H4 (cell line): Measurements from ENCODE around the gene CACNA2D3. TPM values are rescaled to one million over a fixed set of nuclear protein-coding genes. Genes with fewer than 3 reads are reported as not detected.

ENCODE experiments used
- DNase-seq: peaks from one replicate; pipeline ENCODE4 v3.0.0-alpha.2; 2015; ENCODE audit warnings: low spot score
- total RNA-seq: library from RNA; depleted of rRNA; stranded (reverse); fragments of >200 nt; shearing (Covaris generic); gene quantifications from 2 replicates; pipeline ENCODE4 v1.2.3, GENCODE V29; 2014

The CACNA2D3 gene
- total RNA-seq, 1 experiment from 2014 or later = 4.3 TPM

DNA sequence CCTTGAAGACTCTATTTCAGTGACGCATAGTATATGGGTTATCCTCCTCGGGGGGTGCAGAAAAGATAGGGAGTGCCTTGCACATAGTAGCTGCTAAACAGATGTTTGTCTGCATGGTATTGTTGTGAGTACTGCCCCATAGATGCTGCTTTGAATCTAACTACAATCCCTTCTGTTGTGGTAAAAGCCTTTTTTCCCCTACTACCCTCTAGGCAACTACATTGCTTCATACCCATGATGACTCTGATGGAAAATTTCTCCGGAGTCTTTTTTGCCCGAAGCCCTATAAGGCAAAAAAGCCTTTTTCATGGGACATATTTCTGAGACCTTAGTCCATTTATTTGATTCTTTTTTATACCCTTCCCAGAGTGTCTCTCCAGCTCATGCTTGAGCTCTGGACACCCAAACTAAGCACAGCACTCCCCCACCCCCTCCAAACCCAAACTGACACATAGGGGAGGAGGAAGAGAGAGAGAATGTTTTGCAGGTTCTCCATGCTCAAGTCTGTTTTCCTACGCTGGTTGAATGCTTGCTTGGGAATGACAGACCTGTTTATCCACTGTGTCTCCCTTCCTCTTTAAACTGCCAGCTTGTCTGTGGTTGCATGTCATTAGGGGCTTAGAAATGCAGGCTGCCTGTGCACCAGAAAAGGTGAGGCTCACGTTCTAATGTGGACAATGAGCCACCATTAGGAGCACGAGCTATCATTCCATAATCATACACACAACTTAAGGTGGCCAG, 752.6 kb downstream of the CACNA2D3 start:
- no peak for DNase-seq

DNA sequence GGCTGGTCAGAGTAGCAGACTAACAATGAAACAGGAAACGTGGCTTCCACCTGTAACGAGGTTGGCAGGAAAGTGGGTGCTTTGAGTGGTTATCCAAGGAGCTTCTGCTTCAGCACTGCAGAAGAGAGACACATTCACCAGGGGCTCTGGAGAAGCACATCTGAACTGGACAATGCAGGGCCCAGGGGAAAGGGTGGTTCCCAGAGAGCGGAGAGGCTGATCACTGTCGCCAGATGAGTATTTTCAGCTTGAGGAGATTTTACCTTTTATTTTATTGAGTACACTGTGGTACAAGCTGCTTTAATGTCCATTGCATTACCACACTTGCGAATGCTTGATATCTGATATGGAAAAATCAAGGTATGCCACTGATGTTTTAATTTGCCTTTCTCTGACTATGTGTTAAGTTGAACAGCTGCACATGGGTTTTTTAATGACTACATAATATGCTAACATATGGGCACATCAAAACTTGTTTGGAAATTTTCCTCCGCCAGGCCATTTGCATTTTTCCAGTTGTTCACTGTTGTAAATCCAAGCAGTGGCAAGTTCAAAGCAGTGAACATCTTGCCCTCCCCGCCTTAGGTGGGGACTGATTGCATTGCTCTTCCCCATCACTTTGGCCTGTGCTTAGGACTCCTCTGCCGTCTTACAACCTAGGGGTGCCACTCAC, 753.4 kb downstream of the CACNA2D3 start:
- DNase-seq = no peak

DNA sequence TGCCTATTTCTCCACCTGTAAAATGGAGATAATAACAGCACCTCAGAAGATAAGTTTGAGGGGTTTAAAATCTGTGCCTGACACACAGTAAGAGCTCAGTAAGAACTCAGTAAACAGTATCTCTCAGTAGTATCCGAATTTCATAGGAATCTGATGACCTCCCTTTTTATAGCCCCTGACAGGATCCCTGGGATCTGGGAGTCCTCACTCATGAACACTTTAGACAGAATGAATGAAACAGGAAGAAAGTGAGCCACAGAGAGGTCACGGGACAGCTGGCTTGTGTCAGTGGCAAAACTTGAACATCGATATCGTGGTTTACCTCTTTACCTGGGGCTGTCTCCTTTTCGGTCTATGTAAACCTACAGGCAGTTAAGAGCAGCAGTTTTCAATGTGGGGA, 754.3 kb downstream of the CACNA2D3 start:
- DNase-seq = no peak

DNA sequence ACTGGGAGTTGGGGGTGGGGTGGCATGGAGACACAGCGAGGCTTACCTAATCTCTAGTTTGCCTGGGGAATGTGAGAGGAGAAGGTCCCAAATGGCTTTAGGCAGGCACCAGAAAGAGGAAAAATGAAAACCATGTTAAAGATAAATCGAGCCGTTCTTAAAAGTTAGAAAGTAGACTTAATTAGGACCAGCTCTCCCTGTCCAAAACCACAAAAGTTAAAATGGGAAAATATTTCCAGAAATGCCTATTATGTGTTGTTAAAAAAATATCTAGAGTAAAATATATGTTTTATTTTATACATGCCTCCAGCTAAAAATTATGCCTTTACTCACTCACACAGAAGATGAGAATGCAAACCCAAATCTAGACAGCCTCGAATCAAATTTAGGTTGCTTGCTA, 755.4 kb downstream of the CACNA2D3 start:
- no peak for DNase-seq

DNA sequence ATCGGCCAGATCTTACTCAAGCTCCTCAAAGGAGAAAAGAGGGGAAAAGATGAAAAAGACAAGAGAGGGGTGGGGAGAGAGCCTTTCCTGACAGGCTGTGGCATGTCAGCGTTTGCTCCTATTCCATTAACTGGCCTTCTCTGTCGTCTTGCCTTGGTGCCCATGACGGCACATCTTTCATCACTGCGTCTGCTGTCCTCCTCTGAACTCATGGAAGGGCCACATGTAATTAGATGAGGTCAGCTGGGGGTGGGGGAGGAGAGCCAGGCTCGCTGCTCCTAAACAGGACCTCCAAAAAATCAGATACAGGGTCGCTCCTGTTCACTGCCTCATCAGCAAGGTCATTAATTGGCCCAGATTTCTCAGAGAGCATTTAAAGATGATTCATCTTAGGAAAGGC, 755.8 kb downstream of the CACNA2D3 start:
- no peak for DNase-seq

DNA sequence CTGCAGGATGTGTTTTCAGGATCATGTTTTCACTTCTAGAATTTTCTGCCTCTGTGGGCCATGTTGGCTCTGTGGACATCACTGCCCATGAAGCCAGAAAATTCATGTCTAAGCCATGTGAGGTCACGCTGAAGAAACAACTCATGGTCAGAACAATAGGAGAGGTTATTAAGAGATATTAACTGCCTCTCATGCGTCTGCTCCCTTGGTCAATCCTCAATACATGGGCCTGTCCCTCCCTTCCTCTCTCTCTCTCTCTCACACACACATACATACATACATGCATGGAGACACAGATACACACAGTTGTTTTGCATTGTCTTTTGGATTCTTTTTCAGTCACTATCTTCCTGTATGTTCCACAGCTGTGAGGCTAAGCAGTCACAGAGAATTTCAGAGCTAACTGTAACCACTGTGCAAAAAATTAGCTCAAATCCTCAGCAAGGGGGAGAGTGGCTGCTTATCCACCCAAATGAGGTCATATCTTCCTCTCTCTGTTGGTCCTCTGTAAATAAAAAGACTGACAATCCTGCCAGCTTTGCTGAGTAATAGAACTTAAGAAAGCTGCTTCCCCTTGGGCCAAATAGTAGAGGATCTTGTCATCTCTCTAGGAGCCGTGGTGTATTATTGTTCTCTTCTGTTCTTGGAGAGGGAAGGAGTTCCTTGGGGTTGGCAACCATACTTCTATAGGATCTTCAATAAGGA, 759.9 kb downstream of the CACNA2D3 start:
- DNase-seq = peak; percentile 70

DNA sequence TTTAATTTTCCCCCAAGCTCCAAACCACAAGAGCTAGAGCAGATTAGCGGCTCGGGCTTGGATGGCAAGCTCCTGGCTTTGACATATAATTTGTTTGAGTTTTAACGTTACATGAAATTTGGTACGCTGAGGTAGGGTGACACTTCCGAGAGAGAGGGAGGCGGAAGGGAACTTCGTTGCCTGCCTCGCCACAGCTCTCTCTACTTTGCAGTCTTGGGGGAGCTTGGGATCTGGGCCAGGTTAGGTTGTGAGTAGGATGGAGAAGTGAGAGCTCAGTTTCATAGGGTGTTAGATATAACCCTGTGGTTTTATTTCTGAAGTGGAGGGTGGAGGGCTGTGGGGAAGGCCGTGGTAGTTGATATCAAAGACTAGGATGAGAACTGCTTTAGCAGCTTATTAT, 765.8 kb downstream of the CACNA2D3 start:
- DNase-seq = no peak

DNA sequence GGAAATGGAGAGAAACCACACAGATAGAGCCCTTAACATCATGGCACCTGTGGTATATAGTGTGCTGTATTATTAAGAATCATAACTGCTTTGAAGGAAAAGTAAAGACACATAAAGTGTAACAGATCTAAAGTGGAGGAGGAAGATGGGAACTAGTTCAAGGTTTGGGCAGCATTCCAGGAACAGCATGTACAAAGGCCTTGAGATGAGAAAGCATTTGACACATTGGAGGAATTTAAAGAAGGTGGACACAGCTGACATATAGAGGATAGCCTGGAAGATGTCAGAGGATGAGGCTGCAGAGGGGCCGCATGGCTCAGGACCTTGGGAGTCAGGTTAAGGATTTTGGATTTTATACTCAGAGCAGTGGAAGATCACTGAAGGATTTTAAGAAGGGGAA, 766.5 kb downstream of the CACNA2D3 start:
- DNase-seq = no peak

DNA sequence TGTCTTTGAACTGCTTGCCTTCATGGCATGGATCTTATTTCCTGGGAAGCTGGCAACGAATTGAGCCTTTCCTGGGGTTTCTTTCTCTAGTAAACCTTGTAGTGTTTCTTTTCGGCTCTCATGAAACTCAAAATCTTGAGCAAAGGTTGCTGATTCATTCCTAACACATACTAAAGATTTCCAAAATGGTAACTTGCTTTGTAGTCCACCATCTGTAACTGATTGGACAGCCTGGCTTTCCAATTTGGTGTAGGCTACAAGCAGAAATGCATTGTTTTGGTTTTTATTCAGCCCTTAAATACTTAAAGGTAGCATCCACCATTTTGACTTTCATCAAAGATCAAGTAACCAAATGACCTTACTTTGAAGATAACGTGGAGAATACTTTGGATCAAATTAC, 767.4 kb downstream of the CACNA2D3 start:
- DNase-seq = no peak

DNA sequence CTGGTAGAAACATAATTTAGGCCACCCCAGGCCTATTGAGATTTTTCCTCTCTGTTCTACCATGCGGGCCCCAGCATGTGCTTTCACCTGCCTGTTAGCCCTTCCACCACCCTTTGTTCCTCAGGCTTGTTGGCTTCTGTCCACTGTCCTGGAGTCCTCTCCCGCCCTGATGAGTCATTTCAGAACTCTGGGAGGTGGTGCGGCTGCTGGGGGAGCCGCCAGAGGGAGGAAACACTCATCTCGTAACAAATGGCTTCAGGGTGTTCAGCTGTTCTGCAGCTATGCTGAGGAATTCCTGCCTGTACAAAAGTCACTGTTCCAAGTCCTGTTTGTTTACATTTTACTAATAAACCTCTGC, 769.2 kb downstream of the CACNA2D3 start:
- peak; percentile 94 for DNase-seq

DNA sequence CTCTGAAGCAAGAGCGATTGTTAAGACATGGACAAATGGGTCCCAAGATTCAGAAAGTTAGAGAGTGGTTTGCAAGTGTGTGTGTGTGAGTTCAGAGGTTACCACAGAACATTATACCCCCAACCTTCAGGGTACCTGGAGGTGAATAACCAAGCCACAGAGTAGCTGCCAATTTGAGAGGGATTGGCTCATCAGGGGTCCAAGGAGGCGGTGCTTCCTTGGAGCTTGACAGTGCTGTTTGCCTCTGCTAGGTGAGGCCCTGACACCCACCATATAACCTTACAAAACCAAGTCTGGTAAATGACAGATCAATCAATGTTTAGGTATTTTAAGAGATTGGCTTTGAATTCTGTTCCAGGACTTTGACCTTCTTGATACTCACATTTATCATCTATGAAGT, 769.8 kb downstream of the CACNA2D3 start:
- no peak for DNase-seq

DNA sequence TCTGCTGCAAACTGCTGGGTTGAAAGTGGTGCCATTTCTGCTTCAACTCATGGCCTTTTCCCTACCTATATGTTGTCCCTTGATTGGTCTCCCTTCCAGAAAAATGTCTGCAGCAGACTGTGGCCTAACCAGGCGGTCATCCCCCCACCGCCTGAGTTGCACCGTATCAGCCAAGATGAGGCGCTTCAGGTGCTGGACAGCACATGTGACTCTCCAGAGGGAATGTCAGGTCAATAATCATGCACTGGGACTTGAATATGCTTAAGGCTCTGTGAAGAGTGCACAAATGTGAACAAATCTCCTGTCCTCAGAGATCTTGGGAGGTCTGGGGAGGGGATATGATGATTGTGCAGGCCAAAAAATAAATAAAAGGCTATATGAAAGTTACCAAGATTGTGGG, 773.3 kb downstream of the CACNA2D3 start:
- DNase-seq = no peak

DNA sequence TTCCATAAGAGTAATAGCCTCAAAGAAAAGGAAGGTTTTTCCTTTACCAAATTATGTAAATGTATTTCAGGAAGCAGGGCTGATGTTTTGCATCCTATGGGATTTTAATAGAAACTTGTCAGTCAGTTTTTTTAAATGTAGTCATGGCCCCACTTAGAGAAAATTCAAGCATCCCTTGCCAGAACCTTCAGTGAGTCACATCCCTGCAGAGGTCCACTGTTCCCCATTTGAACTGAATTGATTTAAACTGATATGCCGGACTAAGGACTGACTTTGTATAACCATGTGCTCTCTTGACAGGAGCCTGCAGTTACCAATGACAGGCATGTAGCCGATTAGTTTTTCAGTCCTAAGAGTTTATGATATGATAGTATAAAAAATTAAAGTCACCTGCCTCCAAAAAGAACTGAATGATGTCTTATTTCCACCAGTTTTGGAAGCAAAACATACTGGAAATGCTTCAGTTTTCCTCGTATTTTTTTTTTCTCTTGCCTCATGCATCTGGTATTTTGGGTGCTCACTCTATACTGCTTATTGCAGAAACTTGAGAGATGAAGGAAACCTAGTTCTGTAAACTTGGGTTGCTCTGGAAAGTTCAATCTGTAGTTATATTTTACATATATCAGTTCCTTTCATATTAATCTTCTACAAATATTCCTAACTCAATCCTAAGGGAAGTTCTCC, 774.8 kb downstream of the CACNA2D3 start:
- no peak for DNase-seq

DNA sequence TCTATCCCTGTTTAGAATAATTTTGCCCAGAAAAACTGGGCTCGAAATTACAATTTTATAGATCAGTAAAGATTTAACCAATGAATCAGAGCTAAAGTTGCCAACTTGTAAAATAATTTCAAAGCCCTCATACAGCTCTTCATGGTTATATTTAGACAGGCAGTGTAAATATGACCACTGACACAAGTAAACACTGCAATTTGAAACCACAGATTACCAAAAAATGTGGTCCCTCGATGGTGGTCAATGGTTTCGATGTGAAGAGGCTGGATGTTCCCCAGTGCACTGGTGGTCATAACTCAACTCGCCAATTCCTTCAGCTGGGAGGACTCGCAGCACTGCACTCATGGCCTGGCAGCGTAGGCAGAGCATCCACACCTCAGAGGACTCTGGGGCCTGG, 776.9 kb downstream of the CACNA2D3 start:
- no peak for DNase-seq

DNA sequence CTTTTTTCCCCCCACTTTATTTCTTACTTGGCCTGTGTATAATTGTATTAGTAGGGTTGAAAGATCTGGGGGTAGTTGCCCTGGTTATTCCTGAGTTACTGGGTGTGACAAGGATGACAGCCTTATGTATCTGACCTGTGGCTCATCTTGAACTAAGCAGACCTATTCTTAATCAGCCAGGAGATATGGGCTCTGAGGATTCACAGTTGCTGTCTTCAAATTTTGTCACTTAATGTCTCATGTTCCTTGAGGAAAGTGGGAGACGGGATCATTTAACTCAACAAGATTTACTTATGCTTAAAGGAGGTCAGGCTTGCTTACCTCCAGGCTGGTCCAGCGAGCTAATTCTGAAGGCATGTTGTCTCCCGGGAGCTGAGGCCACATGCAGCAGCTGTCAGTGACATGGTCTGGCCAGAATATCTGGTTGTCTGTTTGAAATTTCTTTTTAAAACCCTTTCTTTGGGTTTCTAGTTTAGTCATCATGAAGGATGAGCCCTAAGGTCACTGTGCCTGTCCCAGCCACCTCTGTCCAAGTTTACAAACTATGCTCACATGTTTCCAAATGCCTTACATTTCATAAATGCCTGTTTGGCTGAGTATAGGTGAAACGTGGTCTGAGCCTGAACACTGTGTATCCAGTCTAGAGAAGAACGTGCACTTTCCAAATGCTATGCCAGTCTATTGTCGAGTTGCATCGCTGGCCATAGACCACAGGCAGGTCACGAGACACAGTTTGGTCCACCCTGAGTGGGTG, 778.7 kb downstream of the CACNA2D3 start:
- DNase-seq = no peak

DNA sequence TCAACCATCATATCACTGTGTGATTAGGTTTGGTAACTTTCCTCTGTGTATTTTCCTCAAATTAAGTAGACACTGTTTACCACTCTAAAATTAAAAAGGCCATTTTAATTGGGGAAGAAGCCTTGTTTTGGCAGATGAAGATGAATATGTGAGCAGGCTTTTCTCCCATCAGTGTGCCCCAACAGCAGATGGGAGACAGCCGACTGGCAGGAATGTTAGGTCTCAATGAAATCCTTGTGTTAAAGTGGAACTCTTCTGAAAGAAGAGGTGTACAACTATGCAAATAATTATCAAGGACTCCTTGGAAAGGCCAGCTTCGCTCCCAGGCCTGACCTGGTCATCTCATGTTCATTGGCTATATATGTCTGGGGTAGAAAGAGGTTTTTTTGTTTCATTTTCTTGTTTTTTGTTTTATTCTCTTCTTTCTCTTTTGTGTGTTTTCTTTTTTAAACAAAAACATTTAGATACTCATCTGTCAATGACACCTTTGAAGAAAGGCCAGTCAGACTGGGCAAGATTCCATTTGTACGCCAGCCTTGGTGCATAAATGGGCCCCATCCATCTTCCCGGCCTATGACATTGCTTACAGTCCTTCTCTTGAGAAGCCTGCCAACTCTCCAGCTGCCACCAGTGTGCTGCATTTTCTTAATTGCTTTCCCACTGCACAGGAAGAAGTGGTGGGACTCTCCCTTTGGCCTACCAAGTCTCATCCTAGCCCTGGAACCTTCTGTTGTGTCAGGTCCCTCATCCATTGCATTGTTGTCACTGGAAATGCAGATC, 779.7 kb downstream of the CACNA2D3 start:
- DNase-seq = no peak

DNA sequence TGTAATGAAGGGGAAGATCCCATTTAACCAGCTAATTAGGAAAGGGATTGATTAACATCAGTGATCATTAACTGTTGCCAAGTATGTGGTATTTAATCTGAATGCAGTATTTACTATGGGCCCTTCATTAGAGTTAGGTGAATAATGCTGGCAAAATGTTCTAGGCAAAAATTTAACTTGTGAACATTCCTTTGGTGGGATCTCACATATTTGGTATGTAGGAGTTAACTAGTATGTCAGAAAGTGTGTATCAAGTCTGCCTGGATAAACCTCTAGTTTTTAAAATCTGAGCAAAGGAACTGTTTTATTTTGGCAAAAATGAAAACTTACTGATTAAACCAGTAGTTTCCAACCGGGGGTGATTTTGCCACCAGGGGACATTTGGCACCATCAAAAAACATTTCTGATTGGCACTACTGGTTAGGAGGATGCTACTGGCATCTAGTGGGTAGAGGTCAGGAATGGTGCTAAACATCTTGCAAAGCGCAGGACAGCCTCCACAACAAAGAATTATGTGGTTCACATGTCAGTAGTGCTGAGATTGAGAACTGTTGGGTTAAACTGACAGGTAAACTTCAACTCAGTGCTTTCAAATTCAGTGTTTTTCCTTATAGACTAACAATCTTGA, 783.0 kb downstream of the CACNA2D3 start:
- no peak for DNase-seq

DNA sequence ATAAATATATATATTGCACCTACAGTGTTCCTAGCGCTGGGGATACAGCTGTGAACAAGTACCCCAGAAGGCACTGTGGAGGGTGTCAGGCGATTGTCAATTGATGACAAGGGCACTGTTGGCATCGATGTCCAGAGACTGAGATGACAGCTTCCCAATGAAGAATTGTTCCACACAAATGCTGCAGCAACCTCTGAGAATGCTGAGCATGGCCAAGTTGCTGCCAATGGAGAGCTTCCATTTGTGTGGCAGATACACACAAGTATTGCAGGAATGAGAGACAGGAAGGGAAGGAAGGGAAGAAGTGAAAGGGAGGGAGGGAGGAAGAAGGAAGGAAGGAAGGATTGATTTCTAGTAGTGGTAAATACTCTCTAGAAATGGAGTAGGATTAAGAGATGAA, 783.6 kb downstream of the CACNA2D3 start:
- DNase-seq = no peak

DNA sequence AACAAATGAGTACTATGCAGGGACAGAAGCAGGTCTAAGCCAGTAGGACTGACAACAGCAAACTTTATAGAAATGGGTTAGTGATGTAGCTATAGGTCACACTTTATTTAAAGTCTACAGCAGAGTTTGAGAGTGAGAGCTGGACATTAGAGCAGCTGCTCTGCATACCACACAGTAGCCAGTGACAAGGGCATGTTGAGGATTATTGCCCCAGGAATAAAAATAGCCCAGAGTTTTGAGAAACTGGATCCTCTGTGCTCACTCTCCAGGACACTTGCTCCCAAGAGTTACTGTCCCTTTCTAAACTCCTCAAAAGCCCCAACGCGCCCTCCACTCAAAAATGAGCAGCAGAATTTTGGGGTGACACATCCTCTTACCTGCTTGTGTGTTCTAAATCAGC, 784.4 kb downstream of the CACNA2D3 start:
- DNase-seq = no peak

DNA sequence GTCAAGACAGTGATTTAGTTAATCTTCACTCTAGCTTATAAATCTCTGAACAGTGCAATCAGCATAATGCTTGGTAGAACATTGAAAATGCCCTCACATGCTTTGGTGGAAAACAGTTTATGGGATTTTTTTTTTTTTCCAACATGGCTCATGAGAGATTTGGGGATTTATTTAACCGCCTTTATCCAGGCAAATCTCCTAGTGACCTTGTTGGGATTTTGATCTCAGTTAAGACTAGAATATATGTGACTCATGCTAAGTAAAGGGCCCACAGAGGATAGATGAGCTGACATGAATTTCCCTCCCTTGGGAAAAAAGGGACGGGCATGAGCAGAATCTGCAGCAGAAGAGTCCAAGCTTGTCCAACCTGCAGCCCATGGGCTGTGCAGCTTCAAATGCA, 786.8 kb downstream of the CACNA2D3 start:
- no peak for DNase-seq

DNA sequence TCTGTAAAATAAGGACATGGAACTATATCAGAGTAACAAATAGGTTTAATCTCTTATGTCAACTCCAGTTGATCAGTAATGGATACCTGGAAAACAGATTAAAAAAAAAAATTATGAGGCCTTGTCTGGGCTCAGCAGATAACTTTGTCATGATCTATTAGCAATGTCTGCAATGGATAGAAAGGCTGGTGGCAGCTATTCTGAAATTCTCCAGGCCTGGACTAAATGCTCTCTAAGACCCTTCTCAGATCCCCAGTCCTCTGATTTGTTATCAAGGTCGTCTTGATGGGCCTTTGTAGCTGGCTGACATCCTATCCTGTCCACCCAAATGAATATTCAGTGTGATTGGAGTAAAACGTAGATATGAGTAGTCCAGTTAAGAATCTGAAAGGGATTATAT, 791.8 kb downstream of the CACNA2D3 start:
- DNase-seq = no peak
